ENCODE data around the gene CACNG4.
"Not testable (repeated sequence)": the region's sequence is repeated elsewhere in the genome, so short reads cannot be mapped to it uniquely, and the experiment has no call there.

CACNG4 gene

GRCh38 chr17:67018471-67019434, 54.2 kb downstream of the CACNG4 start:
- no peak for DNase-seq

GRCh38 chr17:67019809-67020208, 55.3 kb downstream of the CACNG4 start:
- DNase-seq: no peak

DNA sequence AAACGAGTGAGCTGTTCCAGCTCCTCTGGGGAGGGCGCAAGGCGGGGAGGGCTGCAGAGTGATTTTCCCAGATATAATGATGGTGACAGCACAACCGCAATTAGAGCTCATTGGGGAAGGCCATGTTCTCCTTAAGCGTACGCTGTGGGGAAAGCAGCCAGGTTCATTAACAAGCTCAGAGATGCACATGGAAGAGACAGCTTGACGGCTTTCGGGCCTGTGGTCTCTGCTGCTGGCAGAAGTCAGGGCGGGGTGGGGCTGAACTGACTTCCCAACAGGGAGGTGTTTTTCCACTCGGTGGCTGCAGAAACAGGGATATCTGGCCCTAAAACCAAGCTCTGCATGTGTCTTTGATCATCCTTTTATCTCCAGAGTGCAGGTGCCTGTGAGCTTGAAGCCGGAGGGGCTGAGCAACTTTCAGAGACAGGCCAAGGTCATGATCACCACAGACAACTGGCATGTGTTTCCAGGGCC, 55.8 kb downstream of the CACNG4 start:
- no peak for DNase-seq

DNA sequence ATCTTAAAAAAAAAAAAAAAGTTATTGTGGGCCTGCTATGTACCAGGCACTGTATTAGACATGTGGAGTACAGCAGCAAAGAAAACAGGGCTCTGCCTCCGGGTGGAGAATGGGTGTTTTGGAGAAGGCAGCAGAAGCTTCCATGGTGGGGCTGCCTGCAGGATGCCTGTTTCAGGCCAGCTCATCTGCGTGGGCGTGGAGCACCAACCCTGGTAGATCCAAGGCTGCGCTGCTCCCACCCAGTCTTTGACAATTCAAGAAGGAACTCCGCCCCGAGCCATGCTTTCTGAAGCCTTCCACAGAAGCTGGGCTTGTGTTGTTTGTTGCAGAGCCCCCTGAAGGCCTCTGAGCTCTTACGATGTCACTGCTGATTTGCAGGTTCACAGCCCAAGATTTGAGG, 56.7 kb downstream of the CACNG4 start:
- DNase-seq: no peak

DNA sequence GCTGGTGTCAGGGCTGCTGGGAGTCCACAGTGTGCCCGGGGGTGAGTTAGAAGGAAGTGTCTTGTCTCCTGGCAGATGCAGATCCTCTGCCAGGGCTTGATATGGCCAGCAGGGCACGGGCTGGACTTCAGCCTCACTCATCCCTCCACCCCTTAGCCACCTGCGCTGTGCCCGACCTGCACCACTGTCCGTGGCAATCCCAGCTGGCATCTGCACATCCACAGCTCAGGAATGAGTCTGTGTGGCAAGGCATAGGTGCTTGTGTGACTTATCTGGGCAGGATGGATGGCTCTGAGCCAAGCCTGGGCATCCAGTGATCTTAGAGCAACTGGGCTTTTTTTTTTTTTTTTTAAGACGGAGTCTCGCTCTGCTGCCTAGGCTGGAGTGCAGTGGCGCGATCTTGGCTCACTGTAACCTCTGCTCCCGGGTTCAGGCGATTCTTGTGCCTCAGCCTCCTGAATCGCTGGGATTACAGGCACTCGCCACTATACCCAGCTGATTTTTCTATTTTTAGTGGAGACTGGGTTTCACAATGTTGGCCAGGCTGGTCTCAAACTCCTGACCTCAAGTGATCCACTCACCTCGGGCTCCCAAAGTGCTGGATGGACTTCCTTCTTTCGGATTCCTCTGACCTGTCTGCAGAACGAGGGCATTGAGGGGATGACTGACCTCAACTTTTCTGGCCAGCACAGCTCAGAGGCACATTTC, 57.4 kb downstream of the CACNG4 start:
- DNase-seq: no peak

DNA sequence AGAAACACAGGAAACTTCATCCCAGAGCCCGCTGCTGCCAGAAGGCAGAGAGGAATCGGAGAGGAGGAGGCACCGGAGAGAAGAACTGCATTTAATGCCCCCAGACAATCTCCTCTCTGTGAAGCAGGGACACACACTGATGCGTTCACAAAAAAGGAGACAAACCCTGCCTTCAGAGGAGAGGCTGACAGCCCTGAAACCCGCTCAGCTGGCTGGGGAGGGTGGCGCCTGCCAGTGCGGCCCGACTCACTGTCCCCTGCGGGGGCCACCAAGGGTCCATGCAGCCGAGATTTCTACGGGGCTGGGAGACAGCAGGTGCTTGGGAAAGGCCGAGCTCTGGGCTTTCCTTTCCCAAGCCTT, 57.9 kb downstream of the CACNG4 start:
- DNase-seq: no peak

DNA sequence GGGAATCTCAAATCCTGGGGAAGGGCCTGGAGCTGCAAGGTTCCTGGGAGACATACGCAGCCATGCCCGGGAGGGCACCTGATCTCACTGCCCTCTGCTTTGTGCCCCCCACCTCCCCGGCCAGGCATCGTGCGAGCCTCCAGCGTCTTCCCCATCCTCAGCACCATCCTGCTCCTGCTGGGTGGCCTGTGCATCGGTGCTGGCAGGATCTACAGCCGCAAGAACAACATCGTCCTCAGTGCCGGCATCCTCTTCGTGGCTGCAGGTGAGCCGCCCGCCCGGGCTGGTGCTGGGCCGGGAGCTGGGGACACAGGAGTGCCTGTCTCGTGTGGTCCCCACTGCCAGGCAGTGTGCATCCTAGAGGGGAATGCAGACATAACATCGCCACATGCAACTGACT, 60.2 kb downstream of the CACNG4 start:
- no peak for DNase-seq

DNA sequence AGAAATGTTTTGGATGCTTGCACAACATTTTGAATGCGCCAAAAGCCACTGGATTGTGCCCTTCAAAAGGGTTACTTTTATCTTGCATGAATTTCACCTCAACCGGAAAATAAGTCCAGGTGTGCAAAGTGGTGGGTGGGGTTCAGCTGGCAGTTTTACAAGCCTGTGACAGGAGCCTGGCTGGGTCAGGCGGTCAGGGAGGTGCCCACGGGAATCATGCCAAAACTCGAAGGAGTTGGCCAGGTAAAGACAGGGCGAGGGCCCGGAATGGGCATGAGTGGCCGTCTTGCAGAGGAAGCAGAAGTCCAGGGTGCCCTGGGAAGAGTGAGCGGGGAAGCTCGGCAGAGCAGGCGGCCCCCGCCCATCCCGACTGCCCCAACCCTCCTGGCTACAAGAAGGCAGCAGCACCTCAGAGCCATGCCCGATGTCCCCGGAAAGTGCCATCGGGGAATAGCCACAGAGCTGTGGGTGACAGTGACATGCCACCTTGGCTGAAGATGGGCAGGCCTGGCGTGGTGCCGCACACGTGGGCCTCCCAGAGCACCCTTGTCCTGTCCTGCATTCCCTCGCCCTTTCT, 60.8 kb downstream of the CACNG4 start:
- no peak for DNase-seq

DNA sequence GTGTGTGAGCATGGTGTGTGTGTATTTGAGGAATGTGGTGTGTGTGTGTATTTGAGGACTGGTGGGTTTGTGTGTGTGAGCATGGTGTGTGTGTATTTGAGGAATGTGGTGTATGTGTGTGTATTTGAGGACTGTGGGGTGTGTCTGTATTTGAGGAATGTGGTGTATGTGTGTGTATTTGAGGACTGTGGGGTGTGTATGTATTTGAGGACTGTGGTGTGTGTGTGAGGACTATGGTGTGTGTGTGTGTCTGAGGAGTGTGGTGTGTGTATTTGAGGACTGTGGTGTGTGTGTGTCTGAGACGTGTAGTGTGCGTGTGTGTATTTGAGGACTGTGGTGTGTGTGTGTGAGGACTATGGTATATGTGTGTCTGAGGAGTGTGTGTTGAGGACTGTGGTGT, 61.8 kb downstream of the CACNG4 start:
- no peak for DNase-seq

DNA sequence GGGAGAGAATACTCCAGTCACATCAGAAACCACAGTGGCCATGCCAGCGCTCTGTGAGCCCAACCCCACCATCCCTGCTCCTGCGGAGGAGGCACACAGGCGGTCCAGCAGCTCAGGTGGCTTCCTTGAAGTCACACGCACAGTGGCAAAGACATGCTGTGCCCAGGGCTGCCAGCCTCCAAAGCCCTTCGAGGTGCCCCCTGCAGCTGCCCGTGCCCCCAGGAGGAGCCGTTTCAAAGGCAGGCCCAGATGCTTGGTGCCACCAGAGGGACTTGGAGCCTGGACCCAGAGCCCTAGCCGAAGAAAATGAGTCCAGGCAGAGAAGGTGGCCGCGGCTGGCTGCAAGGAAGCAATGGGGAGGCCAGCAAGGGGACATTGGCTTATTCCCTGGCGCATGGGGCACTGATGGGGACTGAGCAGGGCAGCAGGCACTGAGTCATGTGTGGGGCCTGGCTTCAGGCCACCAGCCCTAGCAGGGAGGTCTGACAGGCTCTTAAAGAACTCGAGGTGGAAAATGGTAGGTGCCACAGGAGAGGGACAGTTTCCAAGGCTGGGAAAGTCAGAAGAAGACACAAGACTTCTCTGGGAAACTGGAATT, 62.6 kb downstream of the CACNG4 start:
- DNase-seq: no peak

- no peak for DNase-seq
Measured at GRCh38 chr17:67030641-67031040, 66.1 kb downstream of the CACNG4 start.

- no peak for DNase-seq
Measured at GRCh38 chr17:67032382-67032781, 67.9 kb downstream of the CACNG4 start.

DNA sequence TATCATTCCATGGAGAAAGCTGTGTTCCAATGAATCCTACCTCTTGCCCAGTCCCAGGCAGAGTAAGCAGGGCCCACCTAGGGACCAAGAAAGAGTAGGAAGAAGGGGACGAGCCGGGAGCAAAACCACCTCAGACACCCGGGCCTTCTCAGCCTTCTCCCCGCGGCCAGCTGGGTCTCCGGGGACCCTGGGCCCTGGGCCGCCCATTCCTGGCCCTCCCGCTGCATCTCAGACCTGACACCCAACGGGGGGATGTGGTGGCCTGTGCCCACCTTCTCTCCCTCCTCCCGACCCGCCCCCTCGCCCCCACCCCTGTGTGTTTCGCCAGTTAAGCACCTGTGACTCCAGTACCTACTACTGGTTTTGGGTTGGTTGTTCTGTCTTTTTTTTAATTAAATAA, 68.5 kb downstream of the CACNG4 start:
- no peak for DNase-seq

GRCh38 chr17:67033613-67034012, 69.1 kb downstream of the CACNG4 start:
- no peak for DNase-seq

GRCh38 chr17:67035131-67036083, 70.9 kb downstream of the CACNG4 start:
- no peak for DNase-seq

DNA sequence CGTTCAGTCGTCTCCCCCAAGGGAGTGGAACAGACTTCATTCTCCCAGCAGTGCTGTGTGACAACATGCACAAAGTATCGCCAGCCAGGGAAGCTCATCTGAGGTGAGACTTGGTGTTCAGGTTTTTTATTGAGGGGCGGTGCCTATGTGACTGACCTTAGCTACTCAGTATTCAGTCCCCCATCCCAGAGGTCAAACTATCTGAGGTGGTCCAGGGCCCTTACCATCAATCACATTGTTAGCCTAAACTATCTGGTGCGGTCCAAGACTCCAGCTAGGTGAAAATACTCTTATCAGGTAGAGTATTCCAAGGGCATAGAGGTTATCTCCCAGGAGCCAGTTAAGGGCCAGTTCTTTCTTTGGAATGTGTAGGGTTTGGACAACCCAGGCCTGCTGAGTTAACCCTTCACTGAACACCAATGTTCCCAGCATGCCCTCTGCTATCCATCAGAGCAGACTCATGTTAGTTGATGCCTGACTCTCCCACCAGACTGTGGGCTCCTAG, 74.4 kb downstream of the CACNG4 start:
- no peak for DNase-seq

DNA sequence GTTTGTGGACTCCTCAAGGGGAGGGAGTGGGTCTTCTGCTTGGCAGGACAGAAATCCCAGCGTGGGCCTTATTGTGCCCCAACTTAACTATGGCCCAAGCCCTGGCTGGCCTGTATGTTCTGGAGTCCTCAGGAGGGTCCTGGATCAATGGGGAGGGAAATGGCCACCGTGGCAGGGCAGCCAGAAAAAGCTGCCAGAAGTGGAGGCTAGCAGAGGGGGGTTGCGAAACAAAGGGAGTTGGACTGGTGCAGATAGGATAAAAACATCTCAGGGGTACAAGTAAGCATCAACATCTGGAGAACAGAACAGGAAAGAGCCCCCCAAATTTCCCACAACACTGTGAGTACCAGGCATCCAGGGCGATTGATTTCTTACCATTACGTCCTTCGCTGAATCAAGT, 76.1 kb downstream of the CACNG4 start:
- no peak for DNase-seq

DNA sequence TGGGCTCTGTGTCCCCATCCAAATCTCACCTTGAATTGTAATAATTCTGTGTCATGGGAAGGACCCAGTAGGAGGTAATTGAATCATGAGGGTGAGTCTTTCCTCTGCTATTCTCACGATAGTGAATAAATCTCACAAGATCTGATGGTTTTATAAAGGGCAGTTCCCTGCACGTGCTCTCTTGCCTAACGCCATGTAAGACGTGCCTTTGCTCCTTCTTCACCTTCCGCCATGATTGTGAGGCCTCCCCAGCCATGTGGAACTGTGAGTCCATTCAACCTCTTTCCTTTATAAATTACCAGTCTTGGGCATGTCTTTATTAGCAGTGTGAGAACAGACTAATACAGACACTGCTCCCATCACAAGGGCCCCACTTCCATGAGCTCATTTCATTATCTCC, 76.6 kb downstream of the CACNG4 start:
- DNase-seq: not testable (repeated sequence)

DNA sequence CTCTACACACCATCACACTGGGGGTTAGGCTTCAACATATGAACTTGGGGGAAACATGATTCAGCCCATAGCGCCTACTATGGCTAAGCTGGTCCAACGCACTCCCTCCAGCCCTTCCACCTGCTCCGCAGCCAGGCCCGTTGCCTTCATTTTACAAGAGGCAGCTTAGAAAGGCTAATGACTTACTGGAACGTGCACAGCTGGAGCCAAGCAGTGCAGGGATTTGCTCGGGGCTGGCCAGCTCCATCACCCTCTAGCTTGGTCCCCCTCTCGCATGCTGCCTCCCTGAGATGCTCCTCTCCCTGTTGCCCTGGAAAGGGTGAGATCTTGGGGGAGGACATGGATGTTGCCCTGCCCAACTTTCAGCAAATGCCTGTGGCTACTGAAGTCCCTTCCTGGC, 77.0 kb downstream of the CACNG4 start:
- DNase-seq: no peak

- no peak for DNase-seq
Measured at GRCh38 chr17:67041941-67042899, 77.7 kb downstream of the CACNG4 start.

DNA sequence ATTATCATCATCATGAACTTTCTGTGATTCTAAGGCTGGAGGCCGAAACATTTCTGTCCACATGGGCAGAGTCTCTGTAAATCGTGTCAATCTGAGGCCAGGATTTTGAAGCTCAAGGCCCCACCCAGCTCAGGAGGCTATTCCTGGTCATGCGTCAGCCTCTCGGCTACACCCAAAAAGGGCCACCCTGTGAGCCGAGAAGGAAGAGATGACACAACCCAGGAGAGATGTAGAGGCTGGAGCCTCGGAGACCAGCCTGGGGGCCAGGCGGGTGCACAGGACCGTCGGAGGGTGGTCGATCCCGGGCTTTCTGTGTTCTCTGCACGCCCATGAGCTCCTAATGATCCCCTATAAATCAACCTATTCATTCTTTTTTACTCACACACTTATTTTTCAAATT, 78.8 kb downstream of the CACNG4 start:
- DNase-seq: no peak
